ENCODE data around the gene CEP41.

The CEP41 gene

DNA sequence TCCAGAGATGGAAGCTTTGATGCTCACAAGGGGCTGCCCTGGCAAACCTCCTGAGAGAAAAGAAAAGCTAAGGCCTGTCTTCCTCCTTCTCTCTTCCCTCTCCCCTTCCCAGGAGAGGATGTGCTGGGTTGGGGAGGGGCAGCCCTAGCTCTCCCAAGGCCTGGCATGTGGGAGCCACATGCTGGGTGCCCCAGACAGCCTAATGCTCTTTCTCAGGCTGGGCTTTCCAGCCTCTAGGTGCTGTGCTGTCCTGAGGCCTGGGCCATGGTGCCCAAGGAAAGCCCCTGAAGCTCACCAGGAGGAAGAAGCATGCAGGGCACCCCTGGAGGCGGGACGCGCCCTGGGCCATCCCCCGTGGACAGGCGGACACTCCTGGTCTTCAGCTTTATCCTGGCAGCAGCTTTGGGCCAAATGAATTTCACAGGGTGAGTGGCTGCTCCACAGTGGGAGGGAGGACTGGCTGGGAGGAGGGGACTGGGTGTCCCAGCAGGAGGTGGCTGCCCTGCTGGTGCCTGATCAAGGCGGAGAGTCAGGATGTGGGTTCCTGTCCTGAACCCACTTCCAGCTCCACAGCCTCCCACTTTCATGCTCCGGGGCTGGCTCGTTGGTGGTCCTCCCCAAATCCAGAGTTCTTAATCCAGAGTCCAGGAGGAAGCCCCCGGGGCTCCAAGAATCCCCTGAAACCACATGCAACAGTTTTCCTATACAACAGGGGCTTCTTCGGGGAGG is 94.5 kb downstream of the CEP41 start:
- no peak for DNase-seq (ENCODE audit: low read depth in 1 of 2, low spot score in 1 of 2)
- Histone ChIP-seq H3K27ac (replicated peaks) (no peak overlapping the region), H3K4me3 (replicated peaks; ENCODE audit: insufficient read depth, low read length) (no peak overlapping the region), H3K27me3 (ENCODE audit: insufficient read depth, poor library complexity, severe bottlenecking) (no peaks in the 10 kb centered on the region)
- TF ChIP-seq GABPA (IDR thresholded peaks at IDR 0.05; ENCODE audit: low read depth) (no peak), SPI1 (IDR thresholded peaks at IDR 0.05; ENCODE audit: borderline replicate concordance, low read depth) (no peak), POLR2AphosphoS5 (IDR thresholded peaks at IDR 0.05; ENCODE audit: low read depth) (no peak)
- TF ChIP-seq, protein P1, sequence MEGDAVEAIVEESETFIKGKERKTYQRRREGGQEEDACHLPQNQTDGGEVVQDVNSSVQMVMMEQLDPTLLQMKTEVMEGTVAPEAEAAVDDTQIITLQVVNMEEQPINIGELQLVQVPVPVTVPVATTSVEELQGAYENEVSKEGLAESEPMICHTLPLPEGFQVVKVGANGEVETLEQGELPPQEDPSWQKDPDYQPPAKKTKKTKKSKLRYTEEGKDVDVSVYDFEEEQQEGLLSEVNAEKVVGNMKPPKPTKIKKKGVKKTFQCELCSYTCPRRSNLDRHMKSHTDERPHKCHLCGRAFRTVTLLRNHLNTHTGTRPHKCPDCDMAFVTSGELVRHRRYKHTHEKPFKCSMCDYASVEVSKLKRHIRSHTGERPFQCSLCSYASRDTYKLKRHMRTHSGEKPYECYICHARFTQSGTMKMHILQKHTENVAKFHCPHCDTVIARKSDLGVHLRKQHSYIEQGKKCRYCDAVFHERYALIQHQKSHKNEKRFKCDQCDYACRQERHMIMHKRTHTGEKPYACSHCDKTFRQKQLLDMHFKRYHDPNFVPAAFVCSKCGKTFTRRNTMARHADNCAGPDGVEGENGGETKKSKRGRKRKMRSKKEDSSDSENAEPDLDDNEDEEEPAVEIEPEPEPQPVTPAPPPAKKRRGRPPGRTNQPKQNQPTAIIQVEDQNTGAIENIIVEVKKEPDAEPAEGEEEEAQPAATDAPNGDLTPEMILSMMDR (IDR thresholded peaks at IDR 0.05; ENCODE audit: insufficient read depth, low read length), result no peak
- TF ChIP-seq, protein P2, sequence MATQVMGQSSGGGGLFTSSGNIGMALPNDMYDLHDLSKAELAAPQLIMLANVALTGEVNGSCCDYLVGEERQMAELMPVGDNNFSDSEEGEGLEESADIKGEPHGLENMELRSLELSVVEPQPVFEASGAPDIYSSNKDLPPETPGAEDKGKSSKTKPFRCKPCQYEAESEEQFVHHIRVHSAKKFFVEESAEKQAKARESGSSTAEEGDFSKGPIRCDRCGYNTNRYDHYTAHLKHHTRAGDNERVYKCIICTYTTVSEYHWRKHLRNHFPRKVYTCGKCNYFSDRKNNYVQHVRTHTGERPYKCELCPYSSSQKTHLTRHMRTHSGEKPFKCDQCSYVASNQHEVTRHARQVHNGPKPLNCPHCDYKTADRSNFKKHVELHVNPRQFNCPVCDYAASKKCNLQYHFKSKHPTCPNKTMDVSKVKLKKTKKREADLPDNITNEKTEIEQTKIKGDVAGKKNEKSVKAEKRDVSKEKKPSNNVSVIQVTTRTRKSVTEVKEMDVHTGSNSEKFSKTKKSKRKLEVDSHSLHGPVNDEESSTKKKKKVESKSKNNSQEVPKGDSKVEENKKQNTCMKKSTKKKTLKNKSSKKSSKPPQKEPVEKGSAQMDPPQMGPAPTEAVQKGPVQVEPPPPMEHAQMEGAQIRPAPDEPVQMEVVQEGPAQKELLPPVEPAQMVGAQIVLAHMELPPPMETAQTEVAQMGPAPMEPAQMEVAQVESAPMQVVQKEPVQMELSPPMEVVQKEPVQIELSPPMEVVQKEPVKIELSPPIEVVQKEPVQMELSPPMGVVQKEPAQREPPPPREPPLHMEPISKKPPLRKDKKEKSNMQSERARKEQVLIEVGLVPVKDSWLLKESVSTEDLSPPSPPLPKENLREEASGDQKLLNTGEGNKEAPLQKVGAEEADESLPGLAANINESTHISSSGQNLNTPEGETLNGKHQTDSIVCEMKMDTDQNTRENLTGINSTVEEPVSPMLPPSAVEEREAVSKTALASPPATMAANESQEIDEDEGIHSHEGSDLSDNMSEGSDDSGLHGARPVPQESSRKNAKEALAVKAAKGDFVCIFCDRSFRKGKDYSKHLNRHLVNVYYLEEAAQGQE (IDR thresholded peaks at IDR 0.05; ENCODE audit: insufficient replicate concordance, low read depth), result no peak

GRCh38 chr7:130345725-130346124 is 95.1 kb downstream of the CEP41 start:
- H3K27ac ChIP-seq (replicated peaks), result no peak overlapping the region
- H3K4me3 ChIP-seq (replicated peaks; ENCODE audit: insufficient read depth, low read length), result no peak overlapping the region
- no peaks in the 10 kb centered on the region for H3K27me3 ChIP-seq (ENCODE audit: insufficient read depth, poor library complexity, severe bottlenecking)
- TF ChIP-seq GABPA (IDR thresholded peaks at IDR 0.05; ENCODE audit: low read depth), result no peak
- no peak for TF ChIP-seq POLR2AphosphoS5 (IDR thresholded peaks at IDR 0.05; ENCODE audit: low read depth)
- DNase-seq (ENCODE audit: low read depth in 1 of 2, low spot score in 1 of 2), result no peak

- DNase-seq (ENCODE audit: low read depth in 1 of 2, low spot score in 1 of 2), result no peak
- TF ChIP-seq, protein P1 (IDR thresholded peaks at IDR 0.05; ENCODE audit: insufficient read depth, low read length), result no peak
- no peak for TF ChIP-seq GABPA (IDR thresholded peaks at IDR 0.05; ENCODE audit: low read depth)
- TF ChIP-seq POLR2AphosphoS5 (IDR thresholded peaks at IDR 0.05; ENCODE audit: low read depth), result no peak
- TF ChIP-seq, protein P2 (IDR thresholded peaks at IDR 0.05; ENCODE audit: insufficient replicate concordance, low read depth), result no peak
- TF ChIP-seq SPI1 (IDR thresholded peaks at IDR 0.05; ENCODE audit: borderline replicate concordance, low read depth), result no peak
- Histone ChIP-seq H3K4me3 (replicated peaks; ENCODE audit: insufficient read depth, low read length) (no peak overlapping the region), H3K27ac (replicated peaks) (no peak overlapping the region), H3K27me3 (ENCODE audit: insufficient read depth, poor library complexity, severe bottlenecking) (no peaks in the 10 kb centered on the region)
Observed at GRCh38 chr7:130345136-130345535, 95.7 kb downstream of the CEP41 start.

GRCh38 chr7:130344271-130344866 is 96.4 kb downstream of the CEP41 start, which contains the start of gene CPA5:
TSS of gene CPA5 (plus strand) at chr7:130344816. CDS start at chr7:130346486, 1,670 bp downstream.
- Histone ChIP-seq H3K27ac (replicated peaks) (no peak within 1 kb of the TSS), H3K27me3 (ENCODE audit: insufficient read depth, poor library complexity, severe bottlenecking) (no peaks in the 10 kb centered on the region), H3K4me3 (replicated peaks; ENCODE audit: insufficient read depth, low read length) (no peak within 1 kb of the TSS)
- TF ChIP-seq, protein P2 (IDR thresholded peaks at IDR 0.05; ENCODE audit: insufficient replicate concordance, low read depth), result no peak
- TF ChIP-seq POLR2AphosphoS5 (IDR thresholded peaks at IDR 0.05; ENCODE audit: low read depth) (no peak), GABPA (IDR thresholded peaks at IDR 0.05; ENCODE audit: low read depth) (no peak), SPI1 (IDR thresholded peaks at IDR 0.05; ENCODE audit: borderline replicate concordance, low read depth) (no peak)
- TF ChIP-seq, protein P1 (IDR thresholded peaks at IDR 0.05; ENCODE audit: insufficient read depth, low read length), result no peak
- DNase-seq (ENCODE audit: low read depth in 1 of 2, low spot score in 1 of 2), result no peak
